Hematopoietic multipotent progenitor cell treated with erythropoietin and hydrocortisone succinate and interleukin-3 and kit ligand, for 15 days (in vitro differentiated cells): ENCODE data around the gene SHISA2.

Experiments used
- DNase-seq: peaks from one replicate; pipeline ENCODE4 v3.0.0-alpha.2; 2015; ENCODE audit warnings: low spot score

SHISA2 gene

GRCh38 chr13:26017932-26018665 lies 33.7 kb downstream of the SHISA2 start:
- DNase-seq, result no peak

DNA sequence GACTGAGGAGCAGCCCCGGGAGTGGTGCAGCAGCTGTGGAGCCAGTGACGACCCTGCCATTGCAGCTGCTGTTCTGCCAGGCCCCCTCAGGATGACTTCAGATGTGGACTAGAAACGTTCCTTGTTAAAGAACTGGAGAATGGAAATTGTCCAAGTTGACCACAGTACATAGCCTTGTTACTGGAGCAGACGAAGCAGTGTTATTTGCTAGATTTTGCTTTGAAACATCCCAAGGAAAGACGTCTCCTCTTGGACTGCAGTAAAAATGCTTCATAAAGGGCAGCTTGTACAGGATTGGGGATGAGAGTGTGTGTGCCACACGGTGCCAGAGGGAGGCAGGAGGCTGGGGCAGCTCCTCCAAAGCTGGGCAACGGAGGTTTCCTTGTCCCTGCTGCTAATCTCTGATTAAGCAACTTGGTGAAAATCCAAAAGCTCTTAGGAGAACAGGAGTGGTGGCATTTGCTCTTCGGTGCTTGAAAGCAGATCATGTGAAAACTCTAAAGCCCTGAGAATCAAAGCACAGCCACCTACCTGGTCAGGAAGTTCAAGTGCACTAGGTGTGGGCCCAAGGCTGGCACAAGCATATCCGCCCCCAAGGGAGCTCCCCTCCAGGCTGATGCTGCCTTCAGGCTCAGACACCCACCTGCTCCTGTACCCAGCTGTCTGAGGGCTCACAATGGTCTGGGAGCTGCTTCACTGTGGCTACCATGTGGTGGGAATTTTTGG lies 34.5 kb downstream of the SHISA2 start:
- DNase-seq, result no peak

DNA sequence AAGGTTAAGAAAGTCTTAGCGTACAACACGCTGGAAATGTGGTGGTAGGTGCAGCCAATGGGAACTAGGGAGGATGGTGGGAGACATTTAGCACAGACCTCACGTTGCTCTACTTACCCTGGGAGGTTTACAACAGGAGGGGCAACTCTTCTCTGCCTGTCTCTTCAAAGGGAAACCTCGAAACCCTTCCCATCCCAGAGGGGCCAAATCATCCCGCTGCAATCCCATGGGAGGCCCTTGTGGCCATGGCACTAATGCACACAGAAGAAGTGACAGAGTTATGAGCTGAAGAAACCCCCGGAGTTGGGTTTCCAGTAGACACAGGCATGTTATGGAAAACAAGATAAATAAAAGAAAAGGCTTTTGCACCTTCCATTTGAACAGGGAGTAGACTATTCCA lies 35.6 kb downstream of the SHISA2 start:
- DNase-seq, result no peak

- no peak for DNase-seq
Measured at GRCh38 chr13:26015271-26016125, 36.3 kb downstream of the SHISA2 start.

GRCh38 chr13:26012995-26013394 lies 38.8 kb downstream of the SHISA2 start:
- DNase-seq, result no peak

DNA sequence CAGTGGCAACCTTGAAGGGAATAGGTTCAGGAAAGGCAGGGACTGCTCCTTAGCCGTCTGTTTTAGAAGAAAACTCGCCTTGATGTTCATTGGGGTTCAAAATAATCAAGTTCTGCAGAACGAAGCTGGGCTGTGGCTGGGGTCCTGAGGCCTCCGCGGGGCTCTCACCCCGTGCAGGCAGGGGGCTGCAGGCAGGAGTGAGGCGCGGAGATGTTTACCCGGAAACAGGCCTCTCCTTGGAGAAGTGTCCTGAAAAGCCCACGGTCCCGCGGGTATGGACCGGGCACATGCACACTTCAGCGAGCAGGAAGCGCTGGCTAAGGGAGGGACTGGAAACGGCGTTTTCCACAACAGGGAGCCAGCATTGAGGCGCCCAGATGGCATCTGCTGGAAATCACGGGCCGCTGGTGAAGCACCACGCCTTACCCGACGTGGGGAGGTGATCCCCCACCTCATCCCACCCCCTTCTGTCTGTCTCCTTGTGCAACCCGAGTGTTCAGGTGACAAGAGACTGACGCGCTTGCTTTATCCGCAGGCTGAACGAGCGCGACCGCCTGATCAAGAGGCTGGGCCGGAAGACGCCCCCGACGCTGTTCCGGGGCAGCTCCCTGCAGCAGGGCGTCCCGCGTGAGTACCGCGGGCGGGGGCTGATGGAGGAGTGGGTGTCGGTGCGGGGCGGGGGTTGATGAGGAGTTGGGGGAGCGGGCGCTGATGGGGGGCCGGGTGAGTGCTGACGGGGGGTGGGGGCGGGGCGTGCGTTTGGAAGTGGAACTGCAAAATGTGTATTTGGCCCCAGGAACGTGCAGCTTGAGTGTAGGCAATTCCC lies 39.6 kb downstream of the SHISA2 start:
- DNase-seq, result no peak

GRCh38 chr13:26011208-26011573 lies 40.6 kb downstream of the SHISA2 start:
- DNase-seq, result no peak

DNA sequence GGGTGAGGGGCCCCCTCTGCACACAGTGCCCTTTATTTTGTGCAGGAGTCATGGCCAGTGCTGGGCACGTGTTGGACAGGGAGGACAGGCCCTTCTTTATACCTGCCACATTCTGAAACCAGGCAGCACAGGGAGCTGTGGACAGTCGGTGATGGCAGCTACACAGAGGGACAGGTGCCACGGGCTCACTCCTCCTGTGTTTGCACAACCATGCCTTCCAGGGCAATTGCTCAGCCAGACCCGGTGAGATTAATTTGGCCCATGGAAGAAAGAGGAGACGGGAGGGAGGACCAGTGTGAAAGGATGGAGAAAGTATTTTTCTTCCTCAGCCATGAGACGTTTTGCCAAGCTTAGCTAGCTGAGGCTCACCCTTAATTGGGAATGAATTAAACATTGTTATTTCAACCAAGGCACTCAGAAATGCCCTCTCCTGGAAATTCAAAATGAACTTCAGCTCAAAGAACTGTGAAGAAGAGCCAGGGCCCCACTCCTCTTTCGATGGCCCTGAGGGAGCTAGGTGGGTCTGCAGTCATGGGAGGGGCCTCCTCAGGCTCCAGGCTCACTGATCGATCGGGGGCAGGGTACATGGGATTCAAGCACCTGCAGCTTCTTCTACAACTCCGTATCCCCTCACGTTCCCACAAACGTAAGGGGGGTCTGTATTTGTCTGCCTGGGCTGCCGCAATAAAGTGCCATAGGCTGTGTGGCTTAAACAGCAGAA lies 41.2 kb downstream of the SHISA2 start:
- DNase-seq, result no peak

GRCh38 chr13:26007261-26008125 lies 44.3 kb downstream of the SHISA2 start:
- no peak for DNase-seq
